PC-3 (cell line): ENCODE data around the gene VPS35.

Source experiments
- EZH2 ChIP-seq: fragments of 300-600 bp; sonication (generic); IDR thresholded peaks from one replicate; pipeline ENCODE4 v1.6.1; 2017; ENCODE audit warnings: antibody characterized with exemption, mild to moderate bottlenecking, low read length; ENCODE audit not compliant: unreplicated experiment
- EZH2phosphoT487 ChIP-seq: fragments of 300-600 bp; sonication (generic); IDR thresholded peaks from 2 replicates; pipeline ENCODE4 v1.6.1; 2018; ENCODE audit warnings: mild to moderate bottlenecking, antibody characterized with exemption, low read length, borderline replicate concordance
- TF ChIP-seq, protein P1 (sequence below): fragments of 300-600 bp; sonication (generic); conservative IDR thresholded peaks from 2 replicates; pipeline ENCODE4 v1.5.1; 2017; ENCODE audit warnings: antibody characterized with exemption, low read depth, mild to moderate bottlenecking, low read length

DNA sequence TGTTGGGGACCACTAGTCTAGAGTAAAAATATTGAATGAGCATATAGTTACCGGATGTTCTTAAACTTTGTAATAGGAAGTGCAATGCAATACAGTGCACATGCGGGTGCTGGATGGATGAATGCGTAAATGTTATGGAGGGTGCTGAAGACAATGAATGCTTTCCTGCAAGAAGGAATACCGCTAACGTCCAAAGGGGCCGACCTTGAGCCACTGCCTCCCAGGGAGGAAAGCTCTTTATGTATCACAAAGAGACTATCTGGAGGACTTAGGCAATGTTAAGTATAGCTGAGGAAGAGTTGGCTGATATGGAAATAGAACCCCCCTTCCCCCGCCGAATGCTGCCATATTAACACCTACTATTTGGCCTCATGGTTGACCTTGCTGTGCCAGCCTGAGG lies 40.3 kb downstream of the VPS35 start:
- TF ChIP-seq, protein P1, sequence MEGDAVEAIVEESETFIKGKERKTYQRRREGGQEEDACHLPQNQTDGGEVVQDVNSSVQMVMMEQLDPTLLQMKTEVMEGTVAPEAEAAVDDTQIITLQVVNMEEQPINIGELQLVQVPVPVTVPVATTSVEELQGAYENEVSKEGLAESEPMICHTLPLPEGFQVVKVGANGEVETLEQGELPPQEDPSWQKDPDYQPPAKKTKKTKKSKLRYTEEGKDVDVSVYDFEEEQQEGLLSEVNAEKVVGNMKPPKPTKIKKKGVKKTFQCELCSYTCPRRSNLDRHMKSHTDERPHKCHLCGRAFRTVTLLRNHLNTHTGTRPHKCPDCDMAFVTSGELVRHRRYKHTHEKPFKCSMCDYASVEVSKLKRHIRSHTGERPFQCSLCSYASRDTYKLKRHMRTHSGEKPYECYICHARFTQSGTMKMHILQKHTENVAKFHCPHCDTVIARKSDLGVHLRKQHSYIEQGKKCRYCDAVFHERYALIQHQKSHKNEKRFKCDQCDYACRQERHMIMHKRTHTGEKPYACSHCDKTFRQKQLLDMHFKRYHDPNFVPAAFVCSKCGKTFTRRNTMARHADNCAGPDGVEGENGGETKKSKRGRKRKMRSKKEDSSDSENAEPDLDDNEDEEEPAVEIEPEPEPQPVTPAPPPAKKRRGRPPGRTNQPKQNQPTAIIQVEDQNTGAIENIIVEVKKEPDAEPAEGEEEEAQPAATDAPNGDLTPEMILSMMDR, result no peak
- TF ChIP-seq EZH2 (no peak), EZH2phosphoT487 (no peak)
